ENCODE measurements around the gene RAPGEF6.

RAPGEF6 gene

DNA sequence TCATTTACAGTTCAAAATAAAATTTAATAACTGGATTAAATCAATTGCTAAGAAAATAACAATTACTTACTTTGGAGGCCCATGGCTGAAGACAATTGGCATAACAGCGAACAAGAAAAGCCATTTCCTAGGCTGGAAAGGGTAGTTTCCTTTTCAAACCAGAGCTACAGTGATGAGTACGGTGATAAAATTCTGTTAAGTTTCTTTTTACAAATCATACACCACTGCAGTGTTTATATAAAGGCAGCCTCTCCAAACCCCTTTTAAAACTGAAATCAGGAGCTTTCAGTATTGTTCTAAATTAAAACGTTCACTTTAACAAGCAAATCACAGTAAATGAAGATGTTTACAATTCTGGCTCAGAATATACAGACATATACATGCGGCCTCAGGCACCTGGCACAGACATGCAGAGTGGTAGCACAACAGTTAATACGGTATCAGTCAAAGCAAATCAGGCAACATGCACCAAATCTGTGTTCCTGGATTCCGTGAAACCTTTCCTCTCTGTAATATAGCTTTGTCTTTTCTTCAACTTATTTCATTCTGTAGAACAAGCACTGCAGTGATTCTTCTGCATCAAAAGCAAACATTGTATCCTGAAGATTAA is 102.9 kb downstream of the RAPGEF6 start:
- peak overlapping the region; percentile 24 for H3K4me3 ChIP-seq (ENCODE audit: low read depth, low read length)
- no peak for DNase-seq (ENCODE audit: low read depth)
- TF ChIP-seq, protein P1, sequence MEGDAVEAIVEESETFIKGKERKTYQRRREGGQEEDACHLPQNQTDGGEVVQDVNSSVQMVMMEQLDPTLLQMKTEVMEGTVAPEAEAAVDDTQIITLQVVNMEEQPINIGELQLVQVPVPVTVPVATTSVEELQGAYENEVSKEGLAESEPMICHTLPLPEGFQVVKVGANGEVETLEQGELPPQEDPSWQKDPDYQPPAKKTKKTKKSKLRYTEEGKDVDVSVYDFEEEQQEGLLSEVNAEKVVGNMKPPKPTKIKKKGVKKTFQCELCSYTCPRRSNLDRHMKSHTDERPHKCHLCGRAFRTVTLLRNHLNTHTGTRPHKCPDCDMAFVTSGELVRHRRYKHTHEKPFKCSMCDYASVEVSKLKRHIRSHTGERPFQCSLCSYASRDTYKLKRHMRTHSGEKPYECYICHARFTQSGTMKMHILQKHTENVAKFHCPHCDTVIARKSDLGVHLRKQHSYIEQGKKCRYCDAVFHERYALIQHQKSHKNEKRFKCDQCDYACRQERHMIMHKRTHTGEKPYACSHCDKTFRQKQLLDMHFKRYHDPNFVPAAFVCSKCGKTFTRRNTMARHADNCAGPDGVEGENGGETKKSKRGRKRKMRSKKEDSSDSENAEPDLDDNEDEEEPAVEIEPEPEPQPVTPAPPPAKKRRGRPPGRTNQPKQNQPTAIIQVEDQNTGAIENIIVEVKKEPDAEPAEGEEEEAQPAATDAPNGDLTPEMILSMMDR (IDR thresholded peaks at IDR 0.05; ENCODE audit: control insufficient read depth, extremely low read depth, insufficient read depth): no peak

DNA sequence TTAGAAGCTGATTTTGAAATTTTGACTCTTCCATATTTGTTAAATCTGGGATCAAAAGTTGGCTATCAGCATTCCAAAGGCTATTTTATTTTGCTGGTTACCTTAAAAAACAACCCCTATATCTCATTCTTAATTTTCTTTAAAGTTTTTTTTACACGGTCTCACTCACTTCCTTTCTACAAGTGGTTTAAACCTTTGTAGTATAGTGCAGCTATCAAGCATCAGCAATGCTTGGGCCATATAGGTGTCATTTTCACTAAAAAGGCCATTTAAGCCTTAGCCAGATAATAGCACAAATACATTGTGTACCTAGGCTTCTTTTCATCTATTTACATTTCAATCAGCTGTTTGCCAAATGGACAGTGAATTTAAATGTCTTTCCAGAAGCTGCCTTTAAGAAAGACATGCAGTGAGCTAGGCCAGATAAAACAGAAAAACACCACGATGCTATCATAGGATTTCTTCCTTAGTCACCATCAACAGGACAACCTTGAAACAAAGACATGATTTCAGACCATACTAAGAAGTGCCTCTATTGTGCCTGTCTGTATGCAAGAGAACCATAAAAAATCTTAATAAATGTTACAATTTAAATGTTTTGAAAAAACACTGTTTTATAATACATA is 104.2 kb downstream of the RAPGEF6 start:
- TF ChIP-seq, protein P1 (IDR thresholded peaks at IDR 0.05; ENCODE audit: control insufficient read depth, extremely low read depth, insufficient read depth): no peak
- H3K4me3 ChIP-seq (ENCODE audit: low read depth, low read length): no peak overlapping the region
- DNase-seq (ENCODE audit: low read depth): peak; percentile 39

DNA sequence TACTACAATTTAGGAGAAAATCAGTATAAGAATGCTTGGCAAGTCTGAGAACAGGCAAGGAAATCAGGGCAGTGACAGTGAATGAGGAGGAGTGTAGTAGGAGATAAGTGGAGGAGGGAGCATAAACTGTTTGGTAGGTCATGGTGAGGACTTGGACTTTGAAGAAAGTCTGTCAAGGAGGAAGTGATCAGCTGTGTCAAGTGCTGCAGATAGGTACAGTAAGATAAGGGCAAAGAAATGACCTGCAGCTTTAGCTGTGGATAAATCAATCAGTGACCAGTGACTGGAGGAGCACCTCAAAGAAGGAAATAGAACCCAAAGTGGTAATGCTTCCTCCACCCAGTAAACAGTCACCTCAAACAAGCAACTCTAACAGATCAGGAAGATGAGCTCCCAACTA is 106.3 kb downstream of the RAPGEF6 start:
- DNase-seq (ENCODE audit: low read depth): no peak
- no peak overlapping the region for H3K4me3 ChIP-seq (ENCODE audit: low read depth, low read length)
- TF ChIP-seq, protein P1 (IDR thresholded peaks at IDR 0.05; ENCODE audit: control insufficient read depth, extremely low read depth, insufficient read depth): no peak

DNA sequence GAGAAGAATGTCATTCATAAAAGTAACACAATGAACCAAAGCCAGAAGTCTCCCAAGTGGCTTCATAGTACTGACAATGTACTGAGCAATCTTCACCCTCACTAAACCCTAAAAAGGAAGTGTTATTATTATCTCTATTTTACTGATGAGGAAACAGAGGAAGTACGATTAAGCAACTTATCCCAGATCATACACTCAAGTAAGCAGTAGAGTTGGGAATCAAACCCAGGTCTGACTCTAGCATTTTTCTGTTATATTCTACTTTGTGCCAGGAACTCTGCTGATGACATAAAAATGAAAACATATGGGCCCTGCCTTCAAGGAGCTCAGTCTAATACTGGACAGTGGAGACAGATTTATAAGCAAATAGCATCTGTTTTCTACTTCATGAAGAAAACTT is 109.2 kb downstream of the RAPGEF6 start:
- TF ChIP-seq, protein P1 (IDR thresholded peaks at IDR 0.05; ENCODE audit: control insufficient read depth, extremely low read depth, insufficient read depth): no peak
- DNase-seq (ENCODE audit: low read depth): no peak
- no peak overlapping the region for H3K4me3 ChIP-seq (ENCODE audit: low read depth, low read length)

DNA sequence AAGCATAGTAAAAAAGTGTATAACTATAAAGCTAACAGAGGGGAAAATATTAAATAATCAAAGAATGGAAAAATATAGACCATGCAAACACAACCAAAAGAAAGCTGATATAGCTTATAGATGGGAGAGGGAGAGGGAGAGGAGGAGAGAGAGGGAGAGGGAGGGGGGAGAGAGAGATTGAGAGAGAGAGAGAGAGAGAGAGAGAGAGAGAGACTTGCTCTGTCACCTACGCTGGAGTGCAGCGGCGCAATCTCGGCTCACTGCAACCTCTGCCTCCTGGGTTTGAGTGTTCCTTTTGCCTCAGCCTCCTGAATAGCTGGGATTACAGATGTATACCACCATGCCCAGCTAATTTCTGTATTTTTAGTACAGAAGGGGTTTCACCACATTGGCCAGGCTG is 110.6 kb downstream of the RAPGEF6 start:
- TF ChIP-seq, protein P1 (IDR thresholded peaks at IDR 0.05; ENCODE audit: control insufficient read depth, extremely low read depth, insufficient read depth): no peak
- DNase-seq (ENCODE audit: low read depth): no peak
- no peak overlapping the region for H3K4me3 ChIP-seq (ENCODE audit: low read depth, low read length)

DNA sequence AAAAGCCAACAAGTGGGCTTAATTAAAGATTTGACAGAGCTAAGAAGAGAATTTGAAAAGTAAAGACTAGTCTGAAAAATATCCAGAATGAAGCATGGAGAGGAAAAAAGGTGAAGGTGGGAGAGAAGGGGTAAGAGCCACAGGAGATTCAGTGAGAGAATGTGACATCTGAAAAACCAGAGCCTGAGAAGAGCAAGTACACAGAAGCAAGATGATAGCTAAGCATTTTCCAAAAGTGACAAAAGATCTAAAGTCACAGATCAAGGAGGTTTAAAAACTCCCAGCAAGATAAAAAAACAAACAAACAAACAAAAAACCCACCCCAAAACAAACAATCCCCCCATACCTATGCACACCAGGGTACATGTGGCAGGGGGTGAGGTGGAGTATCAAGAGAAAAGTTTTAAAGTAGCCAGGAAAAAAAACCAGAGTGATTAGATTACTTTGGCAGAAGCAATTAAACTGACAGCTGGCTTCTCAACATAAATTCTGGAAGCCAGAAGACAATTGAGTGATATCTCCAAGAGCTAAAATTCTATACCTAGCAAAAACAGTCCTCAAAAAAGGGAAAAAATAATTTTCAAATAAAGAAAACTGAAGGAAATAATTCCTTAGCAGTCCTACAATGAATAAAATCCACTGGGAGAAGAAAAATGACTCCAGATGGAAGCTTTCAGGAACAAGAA is 111.4 kb downstream of the RAPGEF6 start:
- H3K4me3 ChIP-seq (ENCODE audit: low read depth, low read length): no peak overlapping the region
- no peak for DNase-seq (ENCODE audit: low read depth)
- TF ChIP-seq, protein P1 (IDR thresholded peaks at IDR 0.05; ENCODE audit: control insufficient read depth, extremely low read depth, insufficient read depth): no peak

Measured in LNCaP clone FGC (cell line).